K562 (cell line): ENCODE measurements around the gene ARSK. TPM values are rescaled to one million over a fixed set of nuclear protein-coding genes. Genes with fewer than 3 reads are reported as not detected.

ENCODE experiments used
- ATAC-seq: fragments of 200-7000 bp; cut with Tn5 transposase; 3 replicates; pipeline ENCODE4 v1.9.1; 2020; ENCODE audit warnings: moderate library complexity
- BruUV-seq: library from RNA; stranded (reverse); fragments of 400-500 nt; replicated peaks from 2 replicates; lab custom pipeline; 2021; lab: Mats Ljungman, UMichigan
- CTCF ChIA-PET: fragments of 300-600 bp; formaldehyde crosslinking; extraction: SDS; loops from one replicate; lab custom pipeline; 2021; ENCODE audit warnings: low intra/inter-chr PET ratio; lab: Yijun Ruan, JAX
- POLR2A ChIA-PET: fragments of 300-600, 350-650 bp; sonication (Branson Sonifier 250); formaldehyde crosslinking; extraction: SDS; loops from one replicate; lab custom pipeline; 2021; ENCODE audit warnings: antibody characterized with exemption, inconsistent platforms; lab: Yijun Ruan, JAX
- DNase-seq, 4 experiments: peaks; one replicate each; pipeline versions ENCODE4 v3.0.0 to v3.0.0-alpha.2; 2011 to 2018; ENCODE audit warnings: low spot score in 3 of 4, mixed read lengths in 3 of 4; ENCODE audit errors: extremely low read depth in 1 of 4
- FAIRE-seq: peaks from 2 replicates; lab custom pipeline; 2011; peaks lifted over from hg19 to GRCh38; lab: Jason Lieb, UNC
- H2AFZ ChIP-seq: 2 replicates; pipeline ENCODE4 v1.6.0; 2011; ENCODE audit warnings: low read depth, low read length, control low read depth, inconsistent platforms
- H3K27ac ChIP-seq: fragments of 200-600 bp; 3 replicates; pipeline ENCODE4 v1.8.0; 2011; ENCODE audit warnings: low read depth, mild to moderate bottlenecking, control low read depth, inconsistent platforms, low read length, moderate library complexity, mixed read lengths; ENCODE audit errors: extremely low read depth
- H3K27me3 ChIP-seq, 2 experiments: fragments of 300-600 bp in 1 of 2; 2 replicates in 1 of 2; 3 replicates in 1 of 2; pipeline versions ENCODE4 v1.6.0 to v1.8.0; 2011; ENCODE audit warnings: inconsistent platforms in 2 of 2, low read length in 2 of 2, mild to moderate bottlenecking in 1 of 2, mixed read lengths in 1 of 2, moderate library complexity in 1 of 2; ENCODE audit not compliant: control insufficient read depth in 2 of 2, insufficient read depth in 2 of 2
- H3K36me3 ChIP-seq: fragments of 300-600 bp; 3 replicates; pipeline ENCODE4 v1.8.0; 2011; ENCODE audit warnings: mild to moderate bottlenecking, low read length, inconsistent platforms; ENCODE audit not compliant: control insufficient read depth, insufficient read depth
- H3K4me1 ChIP-seq, 2 experiments: fragments of 200-600 bp in 1 of 2; replicated peaks in 1 of 2; 2 replicates in 1 of 2; 3 replicates in 1 of 2; pipeline versions ENCODE4 v1.5.1 to v1.8.0; 2011; ENCODE audit warnings: inconsistent platforms in 2 of 2, low read length in 2 of 2, mild to moderate bottlenecking in 1 of 2, mixed read lengths in 1 of 2, moderate library complexity in 1 of 2; ENCODE audit not compliant: control insufficient read depth in 2 of 2, insufficient read depth in 2 of 2
- H3K4me2 ChIP-seq: 2 replicates; pipeline ENCODE4 v1.6.1; 2011; ENCODE audit warnings: low read length, control low read depth, inconsistent platforms, mixed read lengths; ENCODE audit not compliant: insufficient read depth
- H3K4me3 ChIP-seq: fragments of 200-600 bp; sonication (generic), shearing (Covaris generic); 2 replicates; pipeline ENCODE4 v1.5.1; 2016; ENCODE audit warnings: control low read depth, inconsistent platforms
- H3K79me2 ChIP-seq: fragments of 200-600 bp; 3 replicates; pipeline ENCODE4 v1.8.0; 2011; ENCODE audit warnings: low read length, inconsistent platforms; ENCODE audit not compliant: control insufficient read depth, insufficient read depth
- H3K9ac ChIP-seq, 2 experiments: 2 replicates each; pipeline versions ENCODE4 v1.6.0 to v1.6.1; 2011; ENCODE audit warnings: low read depth in 2 of 2, low read length in 2 of 2, control low read depth in 1 of 2, inconsistent platforms in 1 of 2, mild to moderate bottlenecking in 1 of 2, mixed read lengths in 1 of 2; ENCODE audit not compliant: insufficient read depth in 1 of 2
- H3K9me1 ChIP-seq: one replicate; pipeline ENCODE4 v1.6.0; 2011; ENCODE audit warnings: inconsistent platforms, mild to moderate bottlenecking, low read length, moderate library complexity; ENCODE audit not compliant: control insufficient read depth, insufficient read depth
- H3K9me3 ChIP-seq: replicated peaks from 2 replicates; pipeline ENCODE4 v1.5.1; 2011; ENCODE audit warnings: low read depth, low read length, inconsistent platforms; ENCODE audit not compliant: control insufficient read depth, insufficient read depth
- H4K20me1 ChIP-seq: replicated peaks from 2 replicates; pipeline ENCODE4 v1.6.1; 2011; ENCODE audit warnings: low read length, inconsistent platforms, mixed read lengths; ENCODE audit not compliant: control insufficient read depth, insufficient read depth
- RBM14 ChIP-seq: fragments of 200-400 bp; formaldehyde crosslinking; IDR thresholded peaks from 2 replicates; pipeline ENCODE4 v1.6.1; 2018; ENCODE audit warnings: low read depth, mild to moderate bottlenecking, low read length, moderate library complexity, borderline replicate concordance; ENCODE audit not compliant: insufficient read depth
- ZBTB9 ChIP-seq: fragments of 450-650 bp; formaldehyde crosslinking; IDR thresholded peaks from 2 replicates; pipeline ENCODE4 v1.4.0; 2020; ENCODE audit warnings: mild to moderate bottlenecking, moderate library complexity
- WGBS: fragments of 100-300 bp; shearing (Covaris generic); methylation state at CpG from one replicate; pipeline ENCODE4 v1.1.6; 2016; ENCODE audit warnings: low coverage, mixed read lengths; ENCODE audit not compliant: insufficient coverage; ENCODE audit errors: missing lambda C conversion rate; 5-methylcytosine and 5-hydroxymethylcytosine counted together
- in situ Hi-C: fragments of 300-500 bp; cut with MboI; formaldehyde crosslinking; loops from 4 replicates; pipeline ENCODE4 v1.15.0; 2018; ENCODE audit warnings: inconsistent platforms, mixed read lengths
- intact Hi-C: fragments of 100-400 bp; cut with micrococcal nuclease; formaldehyde crosslinking; loops from 2 replicates; pipeline ENCODE4 v1.14.2; 2022
- polyA plus RNA-seq, 8 experiments: library from polyadenylated mRNA; depleted of rRNA in 4 of 8; stranded (reverse) in 5 of 8; unstranded in 3 of 8; fragments of >200 nt; fragmentation: Nextera tagmentation in 2 of 8; fragmentation: Illumina TruSeq in 1 of 8; extraction: Ambion mirVana in 2 of 8; extraction: Trizol in 1 of 8; gene quantifications; 2 replicates each; pipeline versions ENCODE4 v1.2.1 to v1.2.3, GENCODE V29; 2011 to 2014; ENCODE audit warnings: inconsistent platforms in 1 of 8, missing spikeins in 1 of 8
- total RNA-seq, 7 experiments: library from RNA; depleted of rRNA in 6 of 7; stranded (reverse); fragments of >200 nt in 6 of 7; fragmentation: Illumina TruSeq in 2 of 7; extraction: Trizol in 2 of 7; gene quantifications; 2 replicates each; pipeline versions ENCODE4 v1.2.1 to v1.2.3, GENCODE V29; 2011 to 2021; ENCODE audit warnings: low replicate concordance in 1 of 7
- TF ChIP-seq, protein P1 (sequence below): fragments of 200-800 bp; sonication (Bioruptor generic); IDR thresholded peaks from 2 replicates; pipeline ENCODE4 v1.6.1; 2016; ENCODE audit warnings: missing genetic modification characterization, missing compliant biosample characterization

Gene ARSK
- total and polyA plus RNA-seq, 9 of the 15 experiments (the other 6 are each of a cell fraction or from before 2014, with no cell fraction given) = 2.7 to 9.4 (median 7.1) TPM

GRCh38 chr5:95533106-95533505, 21.8 kb upstream of the ARSK start:
- Histone ChIP-seq H3K4me2 (no peak overlapping the region), H3K79me2 (no peaks in the 10 kb centered on the region), H3K9me3 (no peaks in the 10 kb centered on the region), H3K9me1 (no peaks in the 10 kb centered on the region), H3K4me1 (no peaks in the 10 kb centered on the region), H2AFZ (no peak overlapping the region), H3K27ac (no peak overlapping the region), H4K20me1 (no peaks in the 10 kb centered on the region), H3K36me3 (peaks cover 77% of the 10 kb centered on the region), H3K9ac (no peak overlapping the region), H3K27me3 (no peaks in the 10 kb centered on the region), H3K4me3 (no peak overlapping the region)
- DNase-seq = no peak
- 77% methylated on average over 2 of the region's 2 CpGs for WGBS
- ChIA-PET CTCF (no interaction called here), POLR2A (interaction anchor here (0.6 to 0.9 kb wide), 2 partner anchors 26 to 35 kb away, joined by 5 read pairs; no protein-coding TSS in a partner anchor)
- intact Hi-C loops (no loop called here), in situ Hi-C loops (no loop called here)
- TF ChIP-seq ZBTB9 (CRISPR knock-in tag) (no peak), RBM14 (no peak)
- TF ChIP-seq, protein P1, sequence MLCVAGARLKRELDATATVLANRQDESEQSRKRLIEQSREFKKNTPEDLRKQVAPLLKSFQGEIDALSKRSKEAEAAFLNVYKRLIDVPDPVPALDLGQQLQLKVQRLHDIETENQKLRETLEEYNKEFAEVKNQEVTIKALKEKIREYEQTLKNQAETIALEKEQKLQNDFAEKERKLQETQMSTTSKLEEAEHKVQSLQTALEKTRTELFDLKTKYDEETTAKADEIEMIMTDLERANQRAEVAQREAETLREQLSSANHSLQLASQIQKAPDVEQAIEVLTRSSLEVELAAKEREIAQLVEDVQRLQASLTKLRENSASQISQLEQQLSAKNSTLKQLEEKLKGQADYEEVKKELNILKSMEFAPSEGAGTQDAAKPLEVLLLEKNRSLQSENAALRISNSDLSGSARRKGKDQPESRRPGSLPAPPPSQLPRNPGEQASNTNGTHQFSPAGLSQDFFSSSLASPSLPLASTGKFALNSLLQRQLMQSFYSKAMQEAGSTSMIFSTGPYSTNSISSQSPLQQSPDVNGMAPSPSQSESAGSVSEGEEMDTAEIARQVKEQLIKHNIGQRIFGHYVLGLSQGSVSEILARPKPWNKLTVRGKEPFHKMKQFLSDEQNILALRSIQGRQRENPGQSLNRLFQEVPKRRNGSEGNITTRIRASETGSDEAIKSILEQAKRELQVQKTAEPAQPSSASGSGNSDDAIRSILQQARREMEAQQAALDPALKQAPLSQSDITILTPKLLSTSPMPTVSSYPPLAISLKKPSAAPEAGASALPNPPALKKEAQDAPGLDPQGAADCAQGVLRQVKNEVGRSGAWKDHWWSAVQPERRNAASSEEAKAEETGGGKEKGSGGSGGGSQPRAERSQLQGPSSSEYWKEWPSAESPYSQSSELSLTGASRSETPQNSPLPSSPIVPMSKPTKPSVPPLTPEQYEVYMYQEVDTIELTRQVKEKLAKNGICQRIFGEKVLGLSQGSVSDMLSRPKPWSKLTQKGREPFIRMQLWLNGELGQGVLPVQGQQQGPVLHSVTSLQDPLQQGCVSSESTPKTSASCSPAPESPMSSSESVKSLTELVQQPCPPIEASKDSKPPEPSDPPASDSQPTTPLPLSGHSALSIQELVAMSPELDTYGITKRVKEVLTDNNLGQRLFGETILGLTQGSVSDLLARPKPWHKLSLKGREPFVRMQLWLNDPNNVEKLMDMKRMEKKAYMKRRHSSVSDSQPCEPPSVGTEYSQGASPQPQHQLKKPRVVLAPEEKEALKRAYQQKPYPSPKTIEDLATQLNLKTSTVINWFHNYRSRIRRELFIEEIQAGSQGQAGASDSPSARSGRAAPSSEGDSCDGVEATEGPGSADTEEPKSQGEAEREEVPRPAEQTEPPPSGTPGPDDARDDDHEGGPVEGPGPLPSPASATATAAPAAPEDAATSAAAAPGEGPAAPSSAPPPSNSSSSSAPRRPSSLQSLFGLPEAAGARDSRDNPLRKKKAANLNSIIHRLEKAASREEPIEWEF (CRISPR knock-in tag) = no peak
- no TSS peak for BruUV-seq
- no peak for ATAC-seq
- FAIRE-seq = no peak
